ENCODE data around the gene FLRT2.

The FLRT2 gene

DNA sequence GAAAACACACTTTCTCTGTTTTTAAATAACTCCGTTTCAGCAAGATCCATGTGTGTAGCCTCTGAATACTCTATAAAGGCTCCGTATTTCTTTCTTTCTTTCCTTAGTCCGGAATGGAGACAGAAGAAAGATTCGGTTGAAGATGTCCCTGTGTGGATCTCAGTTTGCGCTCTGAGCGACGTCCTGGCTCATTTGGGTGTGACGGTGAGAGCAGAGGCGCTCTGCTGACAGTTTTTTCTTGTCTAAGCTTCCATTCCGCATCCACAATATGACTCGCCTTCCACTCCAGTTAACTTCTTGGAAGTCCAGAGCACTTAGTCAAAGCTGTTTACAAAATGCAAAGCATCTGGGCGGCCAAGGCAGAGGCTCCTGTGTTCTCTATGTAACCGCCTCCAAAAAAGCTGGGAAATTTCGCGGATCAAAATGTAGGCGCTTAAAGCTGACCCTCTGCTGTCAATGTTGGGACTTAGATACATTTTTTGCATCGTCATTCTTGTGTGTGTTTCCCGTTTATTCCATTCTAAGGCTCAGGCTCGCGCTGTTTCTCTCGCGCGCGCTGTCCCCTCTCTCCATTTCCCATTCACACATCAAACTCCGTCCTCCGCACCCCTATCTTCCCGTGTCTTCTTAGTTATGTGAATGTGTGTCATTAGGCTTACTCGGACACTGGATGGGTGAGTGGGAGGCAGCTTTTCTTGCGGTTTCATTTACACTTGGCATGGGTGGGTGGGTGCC lies 880 bp upstream of the FLRT2 start:
- peak in 7 of 51 donors; percentile 4 to 73 (median 40) for DNase-seq

DNA sequence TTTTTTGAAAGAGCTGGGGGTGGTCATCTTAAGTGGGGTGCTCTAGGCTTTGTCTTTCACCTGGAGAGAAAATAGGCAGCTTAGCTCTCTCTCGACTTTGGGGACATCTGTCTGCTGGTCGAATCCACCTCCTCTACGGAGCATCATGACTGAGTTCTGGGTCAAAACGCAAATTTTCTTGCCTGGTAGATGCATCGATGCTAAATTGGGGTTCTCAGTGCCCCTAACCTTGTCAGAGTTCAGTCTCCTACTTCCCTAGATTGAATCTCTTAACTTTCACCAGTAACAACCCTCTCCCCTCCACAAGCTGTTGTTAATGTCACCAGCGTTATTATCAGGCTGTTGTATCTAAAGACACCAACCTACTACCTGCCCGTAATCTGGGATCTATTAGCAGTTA lies 682 bp downstream of the FLRT2 start:
- peak in 1 of 51 donors; percentile 53 for DNase-seq

DNA sequence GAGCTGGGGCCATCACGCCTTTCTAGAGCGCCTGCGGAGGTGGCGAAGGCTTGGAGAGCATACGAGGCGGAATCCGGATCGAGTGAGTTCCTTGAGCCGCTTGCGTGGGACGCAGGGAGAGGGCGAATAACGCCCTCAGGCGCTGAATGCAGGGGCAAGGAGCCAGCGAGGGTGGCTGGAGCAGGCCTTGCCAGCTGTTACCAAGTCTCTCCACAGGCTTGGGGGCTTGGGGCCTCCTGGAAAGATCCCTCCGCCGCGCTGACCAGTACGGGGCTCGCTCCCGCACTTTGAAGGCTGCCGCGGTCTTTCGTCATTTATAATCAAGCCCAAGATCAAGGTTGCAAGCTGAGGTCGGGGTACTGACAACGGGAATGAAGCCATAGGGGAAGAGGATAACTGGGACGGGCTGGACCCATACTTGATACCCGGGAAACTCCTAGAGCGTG lies 1.2 kb downstream of the FLRT2 start:
- peak in 16 of 51 donors; percentile 16 to 80 (median 30) for DNase-seq

DNA sequence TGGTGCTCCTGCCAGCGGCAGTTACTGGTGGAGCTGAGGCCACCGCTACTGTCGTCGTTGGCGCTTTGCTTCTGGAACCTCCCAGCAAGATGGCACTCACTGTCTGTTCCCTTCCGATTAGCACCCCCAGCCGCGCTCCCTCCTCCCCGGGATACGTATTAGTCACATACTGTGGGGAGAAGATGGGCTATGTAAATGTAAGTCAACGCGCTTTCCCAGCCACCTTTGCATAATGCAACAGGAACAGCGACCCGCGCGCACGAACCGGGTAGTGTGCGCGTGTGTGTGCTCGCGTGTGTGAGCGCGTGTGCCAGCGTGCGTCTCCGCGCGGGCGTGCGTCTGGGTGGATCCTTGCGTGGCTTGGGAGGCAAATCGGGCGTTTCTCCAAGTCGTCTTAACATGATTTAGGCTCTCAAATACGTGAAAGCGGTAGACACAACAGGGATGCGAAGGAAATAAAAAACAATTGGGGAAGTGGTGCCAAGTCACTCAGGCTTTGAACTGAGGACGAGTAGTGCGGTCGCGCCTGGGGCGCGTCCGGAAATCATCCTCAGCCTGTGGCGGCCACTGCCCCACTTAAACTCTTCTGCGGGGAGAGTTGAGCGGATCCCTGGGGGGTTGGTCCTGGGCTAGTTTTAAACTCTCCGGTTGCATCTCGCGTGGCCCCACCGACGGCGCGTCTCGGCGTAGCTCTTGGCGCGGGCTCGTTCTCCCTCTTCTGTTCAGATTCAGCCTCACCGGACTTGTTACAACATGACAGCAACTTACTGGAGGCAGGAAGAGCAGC lies 1.8 kb downstream of the FLRT2 start:
- DNase-seq, result peak in 25 of 51 donors; percentile 9 to 86 (median 32)

DNA sequence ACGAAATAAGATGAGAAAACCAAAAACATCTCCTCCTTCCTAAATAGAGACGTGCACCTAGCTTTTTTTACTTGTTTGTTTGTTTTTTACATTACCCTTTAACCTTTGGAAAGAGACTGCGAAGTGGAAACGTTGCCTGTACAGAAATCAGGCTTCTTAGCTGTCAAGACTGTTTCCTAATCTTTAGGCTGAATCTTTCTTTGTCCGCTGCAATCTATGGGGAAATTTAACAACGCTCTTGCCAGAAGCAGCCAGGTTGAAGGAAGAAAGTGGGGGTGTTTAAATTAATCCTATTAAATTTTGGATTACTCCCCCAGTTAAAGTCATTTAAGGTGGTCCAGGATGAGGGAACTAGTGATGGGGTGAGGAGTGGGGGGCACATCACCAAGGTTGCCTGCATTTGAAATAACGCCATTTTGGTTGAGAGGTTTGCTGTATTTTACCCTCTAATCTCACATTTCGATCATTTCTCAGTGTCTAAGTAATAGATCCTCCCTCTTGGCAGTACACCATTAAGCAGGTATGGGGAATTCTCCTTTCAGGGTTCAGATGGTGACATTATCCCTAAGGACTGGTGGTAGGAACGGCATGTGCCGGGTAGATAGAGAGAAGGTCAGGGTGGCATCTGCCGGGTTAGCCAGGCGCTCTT lies 2.6 kb downstream of the FLRT2 start:
- DNase-seq, result peak in 1 of 51 donors; percentile 78

DNA sequence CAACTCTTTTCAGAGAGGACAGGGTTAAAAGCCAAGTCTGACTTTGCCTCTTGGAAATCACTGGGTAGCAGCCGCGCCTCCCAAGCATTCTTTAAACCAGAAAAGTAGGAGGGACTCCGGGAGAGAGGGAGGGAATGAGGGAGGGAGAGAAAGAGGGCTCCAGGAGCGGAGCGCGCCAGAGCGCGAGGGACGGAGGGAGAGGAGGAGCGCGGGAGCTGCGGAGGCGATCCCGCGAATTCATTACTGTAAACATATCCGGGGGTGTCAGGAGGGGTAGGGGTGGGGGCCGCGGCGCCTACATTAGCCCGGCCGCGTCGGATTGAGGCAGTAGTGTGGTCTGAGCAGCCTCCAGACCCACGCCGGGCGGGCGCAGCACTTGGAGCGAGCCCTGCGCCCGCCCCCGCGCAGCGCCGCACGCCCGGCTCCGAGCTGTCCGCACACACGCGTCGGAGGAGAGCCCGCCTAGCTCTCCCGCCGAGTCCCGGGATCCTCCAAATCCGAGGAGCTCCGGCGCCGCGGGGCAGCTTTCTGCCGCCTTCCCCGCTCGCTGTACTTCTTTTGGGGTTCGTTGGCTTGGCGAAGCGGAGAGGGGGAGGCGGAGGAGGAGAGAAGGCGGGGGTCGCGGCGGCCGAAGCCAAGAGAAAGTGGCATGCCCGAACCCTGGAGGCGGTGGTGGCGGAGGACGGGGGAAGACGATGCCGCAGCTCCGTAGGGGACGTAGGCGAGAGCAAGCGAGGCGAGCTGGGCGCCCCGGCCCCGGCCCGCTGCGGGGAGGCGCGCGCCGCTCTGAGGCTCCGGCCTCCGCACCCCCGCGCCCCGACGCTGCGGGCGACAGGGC lies 3.3 kb downstream of the FLRT2 start:
- peak in 35 of 51 donors; percentile 10 to 76 (median 55) for DNase-seq

DNA sequence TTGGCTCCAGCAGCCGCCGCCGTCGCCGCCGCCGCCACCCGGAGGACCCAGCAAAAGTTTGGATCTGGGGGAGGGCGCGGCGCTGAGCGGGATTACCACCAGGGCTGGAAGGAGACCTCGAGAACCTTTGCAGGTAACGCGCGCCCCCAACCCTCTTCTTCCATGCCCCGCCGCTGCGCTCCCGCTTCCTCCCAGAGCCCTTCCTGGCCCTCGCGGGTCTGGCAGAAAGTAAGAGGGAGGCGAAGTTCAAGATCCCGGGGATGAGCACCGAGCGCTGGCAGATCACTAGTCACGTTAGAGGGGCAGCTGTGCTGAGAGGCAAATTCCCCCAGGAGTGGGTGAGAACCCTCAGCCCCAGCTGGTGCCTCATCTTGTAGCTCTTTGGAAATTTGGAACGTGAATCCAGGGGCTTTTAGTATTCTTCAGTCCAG lies 3.9 kb downstream of the FLRT2 start:
- DNase-seq, result peak in 11 of 51 donors; percentile 4 to 54 (median 25)

DNA sequence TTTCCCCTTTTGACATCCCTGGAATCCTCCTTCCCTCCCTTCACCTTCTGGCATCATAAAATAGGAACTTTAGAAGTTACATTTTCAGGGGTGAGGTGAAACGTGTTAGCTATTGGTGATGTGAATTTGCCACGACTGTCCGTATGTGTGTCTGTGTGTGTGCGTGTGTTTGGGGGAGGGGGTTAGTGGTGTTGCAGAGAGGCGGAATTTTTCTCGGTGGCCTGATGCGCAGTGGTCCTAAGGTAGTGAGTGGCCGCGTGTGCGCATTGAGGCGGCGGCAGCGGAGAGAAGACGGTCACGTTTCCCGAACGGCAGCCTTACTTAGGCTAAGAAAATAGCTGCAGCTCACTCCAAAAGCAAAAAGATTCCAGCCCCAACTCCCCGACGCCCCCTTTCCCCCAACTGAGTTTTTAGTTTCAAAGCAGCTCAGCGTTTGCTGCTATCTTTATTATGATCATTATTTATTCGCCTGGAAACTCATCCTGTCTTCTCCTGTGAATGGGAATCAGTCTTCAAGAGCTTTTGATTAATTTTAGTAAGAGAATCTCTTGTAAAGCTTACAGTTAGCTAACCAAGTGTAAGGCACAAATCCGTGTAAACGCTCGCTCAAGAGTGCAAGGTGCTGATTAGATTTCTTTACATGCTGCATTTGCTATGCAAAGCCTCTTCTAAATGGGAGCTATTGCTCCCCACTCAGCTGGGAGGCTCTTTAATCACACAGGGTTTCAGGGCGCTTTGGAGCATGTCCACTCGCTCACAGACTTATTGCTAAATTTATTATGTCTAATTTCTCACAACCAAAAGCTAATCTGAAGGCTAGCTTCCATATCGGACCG lies 4.7 kb downstream of the FLRT2 start:
- DNase-seq, result peak in 13 of 51 donors; percentile 2 to 53 (median 17)

DNA sequence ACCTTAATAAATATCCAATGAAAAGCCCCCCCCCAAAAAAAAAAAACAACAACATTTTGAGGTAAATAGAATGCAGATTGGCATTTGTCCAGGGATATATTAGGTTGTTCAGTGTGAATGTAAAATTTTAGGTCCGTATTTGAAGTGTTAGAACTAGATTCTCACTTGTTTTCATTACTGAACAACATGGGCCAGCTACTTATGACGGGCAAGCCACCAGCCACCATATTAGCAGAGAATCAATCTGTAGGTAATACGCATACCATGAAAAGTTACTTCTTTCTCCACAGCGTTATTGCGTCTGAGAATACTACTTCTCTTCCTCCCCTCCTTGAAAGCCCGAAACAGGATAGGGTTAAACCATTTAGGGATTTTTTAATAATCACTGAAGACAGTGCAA lies 5.4 kb downstream of the FLRT2 start:
- DNase-seq, result peak in 1 of 51 donors; percentile 15

DNA sequence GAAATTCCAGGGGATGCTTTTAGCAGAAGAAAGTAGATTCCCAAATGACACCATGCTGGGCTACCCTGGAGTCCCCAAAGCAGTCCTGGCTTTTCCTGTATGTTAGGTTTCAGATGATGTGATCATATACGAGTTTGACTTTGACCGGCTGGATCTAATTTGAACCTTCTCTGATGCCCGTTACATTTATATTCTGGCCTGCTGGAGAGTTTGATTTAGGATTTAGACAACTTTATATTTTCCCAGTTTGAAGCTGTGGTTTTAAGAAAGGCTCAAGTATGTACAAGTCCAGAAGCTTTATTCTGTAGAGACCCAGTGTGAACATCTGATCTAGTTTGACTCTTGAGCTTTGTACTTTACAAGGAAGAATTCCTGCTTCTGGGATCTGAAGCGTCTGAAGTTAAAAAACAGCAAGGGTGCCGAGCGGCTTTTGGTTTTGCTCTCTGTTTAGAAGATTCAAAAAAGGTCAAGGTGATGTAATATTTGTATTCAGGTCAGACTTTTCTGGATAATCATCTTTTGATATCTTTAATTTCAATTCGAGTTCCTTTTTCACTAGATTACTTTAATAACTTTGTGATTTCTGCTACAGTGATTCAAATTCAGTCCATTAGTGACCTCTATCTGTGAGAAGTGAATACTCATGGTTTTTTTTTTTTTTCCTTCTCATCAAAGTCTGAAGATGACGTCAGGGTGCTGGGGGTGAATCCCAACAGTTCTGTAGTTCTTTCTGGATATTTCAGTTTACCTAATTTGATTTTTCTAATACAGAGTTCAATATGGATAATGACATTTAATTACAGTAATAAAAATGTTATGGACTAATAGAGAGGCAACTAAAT lies 6.3 kb downstream of the FLRT2 start:
- DNase-seq, result peak in 1 of 51 donors; percentile 35

DNA sequence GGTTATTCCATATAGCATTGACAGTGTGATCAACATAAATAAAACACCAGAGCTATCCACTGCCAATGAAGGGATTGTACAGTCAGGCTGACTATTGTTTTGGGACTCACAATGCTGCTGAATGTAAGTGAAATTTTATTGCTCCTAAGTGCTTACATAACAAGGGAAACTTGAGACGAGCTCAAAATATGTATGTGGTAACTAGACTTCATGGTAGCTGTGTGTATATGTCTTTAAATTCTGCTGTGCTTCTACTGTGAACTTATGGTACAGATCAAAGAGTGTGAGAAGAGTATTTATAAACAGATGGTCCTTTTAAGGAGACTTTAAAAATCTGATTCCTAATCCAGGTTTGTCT lies 6.9 kb downstream of the FLRT2 start:
- DNase-seq, result no peak

DNA sequence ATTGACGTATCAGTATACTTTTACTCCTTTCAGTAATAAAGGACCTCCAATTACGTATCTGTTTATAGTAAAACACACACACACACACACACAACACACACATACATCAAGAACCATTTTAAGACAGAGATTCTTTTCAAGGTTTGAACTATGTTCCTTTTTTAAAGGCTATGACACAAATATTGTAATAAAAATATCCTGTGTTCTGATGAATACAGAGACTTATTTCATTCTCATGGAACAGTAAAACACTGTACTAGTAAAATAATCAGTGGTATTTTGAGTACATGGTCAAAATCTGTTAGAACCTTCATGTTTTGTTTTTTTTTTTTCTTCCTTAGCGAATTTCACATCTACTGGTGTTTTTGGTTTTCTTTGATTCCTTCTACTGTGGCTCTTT lies 7.6 kb downstream of the FLRT2 start:
- no peak for DNase-seq

DNA sequence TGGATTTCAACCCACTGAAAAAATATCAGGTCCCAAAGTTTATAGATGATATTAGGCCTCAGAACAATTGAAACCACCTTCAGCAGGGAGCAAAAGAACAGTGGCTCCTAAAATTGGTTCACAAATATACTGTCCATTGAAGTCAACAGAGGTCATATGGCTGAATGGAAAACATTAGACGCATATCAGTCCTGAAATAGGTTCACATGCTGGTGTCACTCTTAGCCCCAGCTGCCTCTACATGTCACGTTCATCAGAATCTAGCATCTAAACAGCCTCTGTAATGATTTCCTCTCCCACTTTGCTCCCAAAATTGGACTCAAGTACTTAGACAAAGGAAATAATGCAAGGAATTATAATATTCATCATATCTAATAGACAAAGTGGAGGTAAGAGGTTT lies 8.7 kb downstream of the FLRT2 start:
- DNase-seq, result no peak

DNA sequence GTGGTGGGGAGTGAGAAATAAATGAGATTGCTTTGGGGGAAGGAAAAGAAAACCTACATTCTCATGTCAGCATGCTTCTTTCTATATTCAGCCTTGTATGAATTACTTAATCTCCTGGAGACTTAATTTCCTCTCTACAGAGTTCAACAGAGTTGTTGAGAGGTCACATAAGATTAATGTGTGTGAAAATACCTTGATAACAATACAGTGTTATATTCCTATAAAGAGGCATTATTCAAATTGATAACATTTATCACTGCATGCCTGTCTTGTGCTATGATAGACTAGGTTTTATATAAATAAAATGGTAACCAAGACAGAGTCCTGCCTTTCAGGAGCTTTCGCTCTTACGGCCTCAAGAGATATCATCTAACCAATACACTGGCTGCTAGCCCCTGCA lies 9.6 kb downstream of the FLRT2 start:
- no peak for DNase-seq

DNA sequence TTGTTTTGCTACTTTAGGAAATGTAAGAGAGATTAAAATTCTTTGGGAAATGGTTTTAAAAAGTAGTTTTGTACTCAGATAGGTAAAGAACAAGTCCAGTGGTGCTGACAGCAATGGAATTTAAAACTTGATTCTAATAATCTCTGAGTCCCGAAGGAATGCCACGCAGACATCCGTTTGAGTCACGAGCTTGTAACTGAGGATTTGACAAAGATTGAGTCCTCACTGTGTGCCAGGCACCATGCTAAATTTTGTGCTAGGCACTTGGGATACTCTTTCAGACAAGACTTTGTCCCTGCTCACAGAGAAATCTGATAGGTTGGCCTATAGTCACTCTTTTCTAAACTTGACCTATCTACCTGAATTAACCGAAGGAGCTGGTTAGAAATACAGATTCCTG lies 12.7 kb downstream of the FLRT2 start:
- DNase-seq, result no peak

DNA sequence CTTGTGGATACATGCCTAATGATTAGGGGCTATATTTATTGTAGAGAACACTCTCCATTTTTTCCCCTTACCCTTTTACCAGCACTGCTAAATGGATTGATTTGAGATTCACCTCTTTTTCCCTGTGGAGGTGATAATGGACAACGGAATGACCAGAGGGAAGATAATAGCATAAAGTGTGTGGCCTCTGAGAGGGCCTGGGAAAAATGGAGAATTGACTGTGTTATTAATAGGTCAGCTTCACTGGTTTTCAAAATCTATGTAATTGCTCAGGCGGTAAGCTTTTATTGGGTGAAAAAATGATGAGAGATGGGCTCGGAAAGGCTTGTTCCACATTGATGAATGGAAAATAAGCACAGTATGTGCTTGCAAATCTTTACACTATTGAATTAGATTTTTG lies 15.8 kb downstream of the FLRT2 start:
- no peak for DNase-seq

DNA sequence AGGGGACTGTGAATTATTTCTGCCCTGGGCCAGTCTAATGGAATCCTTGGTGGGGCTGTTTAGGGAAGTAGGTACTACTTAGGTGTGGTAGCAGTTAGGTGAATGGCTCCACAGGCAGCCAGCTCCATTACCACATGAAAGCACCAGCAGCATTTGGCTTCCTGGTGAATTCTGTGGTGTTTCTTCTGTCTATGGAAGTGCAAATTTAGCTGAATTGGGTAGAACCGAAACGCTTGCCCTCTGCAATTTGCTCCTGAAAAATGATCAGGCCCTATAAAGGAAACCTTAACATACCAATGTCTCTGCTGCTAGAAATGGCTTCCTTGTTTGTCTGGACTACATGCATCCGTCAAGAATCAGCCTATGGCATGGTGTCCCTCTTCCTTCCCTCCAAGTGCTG lies 16.4 kb downstream of the FLRT2 start:
- no peak for DNase-seq

DNA sequence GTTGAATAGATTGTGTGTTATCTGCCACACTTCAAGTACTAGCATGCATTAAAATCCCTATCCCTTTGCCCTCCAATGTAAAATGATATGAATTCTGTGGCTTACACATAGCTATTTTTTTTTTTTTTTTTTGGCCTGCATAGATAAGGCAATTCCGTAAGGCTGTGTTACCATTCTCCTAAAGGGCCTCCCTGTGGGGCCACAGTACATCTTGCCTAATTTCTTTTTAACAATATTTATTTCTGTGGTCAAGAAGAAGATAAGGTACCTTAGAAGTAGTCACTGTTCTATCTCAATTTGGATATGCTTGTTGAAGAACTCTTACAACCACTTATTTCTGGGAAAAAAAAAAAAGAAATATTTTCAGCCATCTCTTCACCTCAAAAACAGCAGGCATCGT lies 19.8 kb downstream of the FLRT2 start:
- no peak for DNase-seq

DNA sequence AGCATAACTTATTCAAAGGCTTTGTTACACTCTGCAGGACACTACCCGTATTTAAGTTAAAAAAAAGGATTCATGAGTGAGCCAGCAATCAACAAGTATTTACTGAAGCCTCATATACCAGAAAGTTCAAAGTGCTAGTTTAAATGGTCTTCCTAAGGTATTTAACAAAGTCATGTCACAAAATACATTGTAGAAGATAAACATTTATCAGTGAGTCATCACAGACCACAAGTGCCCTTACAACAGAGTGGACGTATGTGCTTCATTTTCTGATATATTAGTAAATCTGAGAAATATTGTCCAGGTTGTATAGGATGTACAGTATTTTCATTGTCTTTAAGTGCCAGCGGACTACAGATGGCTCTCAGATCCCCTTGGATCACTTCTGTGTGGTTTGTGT lies 24.2 kb downstream of the FLRT2 start:
- no peak for DNase-seq

DNA sequence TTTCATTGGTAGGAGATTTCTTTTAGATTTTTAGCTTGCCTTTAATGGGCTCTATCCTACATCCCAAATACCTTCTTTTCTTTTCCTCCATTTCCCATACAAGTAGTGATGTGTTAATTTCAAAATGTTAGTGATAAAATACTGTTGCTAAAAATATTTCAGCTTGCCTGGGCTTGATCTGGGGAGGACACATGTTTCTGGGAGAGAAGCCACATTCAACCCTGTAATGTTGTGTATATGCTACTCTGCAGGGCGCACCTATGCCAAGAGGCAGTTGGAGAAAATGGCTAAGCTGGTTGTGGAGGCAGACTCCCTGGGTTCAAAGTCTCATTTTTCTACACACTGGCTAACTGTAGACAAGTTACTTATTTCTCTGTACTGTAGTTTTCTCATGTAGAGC lies 26.3 kb downstream of the FLRT2 start:
- DNase-seq, result no peak
